ENCODE measurements around the gene IQGAP1. TPM values are rescaled to one million over a fixed set of nuclear protein-coding genes. Genes with fewer than 3 reads are reported as not detected.

Gene IQGAP1
- polyA plus RNA-seq, 2 of the 4 experiments (the other 2 are of a cell fraction): 100 to 168 TPM

DNA sequence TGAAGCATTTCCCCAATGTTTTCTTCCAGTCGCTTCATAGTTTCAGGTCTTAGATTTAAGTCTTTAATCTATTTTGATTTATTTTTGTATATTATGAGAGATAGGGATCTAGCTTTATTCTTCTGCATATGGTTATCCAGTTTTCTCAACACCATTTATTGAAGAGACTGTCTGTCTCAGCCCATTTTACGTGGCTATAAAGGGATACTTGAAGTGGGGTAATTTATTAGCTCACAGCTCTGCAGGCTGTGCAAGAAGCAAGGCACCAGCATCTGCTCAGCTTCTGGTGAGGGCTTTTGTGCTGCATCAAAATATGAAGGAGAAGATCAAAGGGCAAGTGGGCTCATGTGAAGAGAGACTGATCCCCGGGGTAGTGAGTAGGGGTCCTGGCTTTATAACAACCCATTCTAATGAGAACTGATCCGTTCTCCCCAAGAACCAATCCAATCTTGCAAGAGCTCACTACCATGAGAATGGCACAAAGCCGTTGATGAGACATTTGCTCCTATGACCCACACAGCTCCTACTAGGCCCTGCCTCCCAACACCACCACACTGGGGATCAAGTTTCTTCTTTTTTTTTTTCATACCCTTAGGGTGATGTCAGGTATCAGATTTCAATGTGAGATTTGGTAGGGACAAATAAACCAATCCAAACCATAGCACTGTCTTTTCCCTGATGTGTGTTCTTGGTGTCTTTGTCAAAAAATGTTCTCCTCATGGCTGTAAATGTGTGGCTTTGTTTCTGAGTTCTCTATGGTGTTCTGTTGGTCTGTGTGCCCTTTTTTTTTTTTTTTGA lies 63.2 kb downstream of the IQGAP1 start:
- Histone ChIP-seq H3K9me3 (no peaks in the 10 kb centered on the region), H3K4me3 (no peak overlapping the region), H3K4me2 (no peak overlapping the region), H3K4me1 (no peaks in the 10 kb centered on the region), H3K27ac (no peak overlapping the region)
- POLR2A ChIA-PET: no interaction called here
- DNase-seq (ENCODE audit: low read depth in 1 of 2, low spot score in 1 of 2) (peak in 1 of 2 experiments; percentile 9), ATAC-seq (0 out of 6 replicates have a peak, but pooled peaks of 1 of the 2 experiments have one; percentile 18), FAIRE-seq (peak; percentile 49)
- no peak for TF ChIP-seq RFX5 (IDR thresholded peaks at IDR 0.05)
- TF ChIP-seq E2F6 (IDR thresholded peaks at IDR 0.05; ENCODE audit: borderline replicate concordance, low read depth): no peak
- TF ChIP-seq, protein P1, sequence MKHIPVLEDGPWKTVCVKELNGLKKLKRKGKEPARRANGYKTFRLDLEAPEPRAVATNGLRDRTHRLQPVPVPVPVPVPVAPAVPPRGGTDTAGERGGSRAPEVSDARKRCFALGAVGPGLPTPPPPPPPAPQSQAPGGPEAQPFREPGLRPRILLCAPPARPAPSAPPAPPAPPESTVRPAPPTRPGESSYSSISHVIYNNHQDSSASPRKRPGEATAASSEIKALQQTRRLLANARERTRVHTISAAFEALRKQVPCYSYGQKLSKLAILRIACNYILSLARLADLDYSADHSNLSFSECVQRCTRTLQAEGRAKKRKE (CRISPR knock-in tag; IDR thresholded peaks at IDR 0.05; ENCODE audit: low read depth): no peak
- TF ChIP-seq EHF (CRISPR knock-in tag; IDR thresholded peaks at IDR 0.05): no peak
- TF ChIP-seq HMGXB4 (CRISPR knock-in tag; IDR thresholded peaks at IDR 0.05; ENCODE audit: borderline replicate concordance): no peak
- WGBS (ENCODE audit: missing lambda C conversion rate): 92% methylated on average over 5 of the region's 5 CpGs
- CTCF ChIA-PET: interaction anchor here (0.6 to 7.3 kb wide), 9 partner anchors 9 to 451 kb away, joined by 3 to 44 read pairs (median 4); no protein-coding TSS in a partner anchor

- POLR2A ChIA-PET: no interaction called here
- CTCF ChIA-PET: interaction anchor here (0.6 to 2.0 kb wide), 6 partner anchors 10 to 1097 kb away, joined by 3 to 9 read pairs (median 4); no protein-coding TSS in a partner anchor
- TF ChIP-seq KDM1A (IDR thresholded peaks at IDR 0.05; ENCODE audit: low read depth) (no peak), MAFK (IDR thresholded peaks at IDR 0.05; ENCODE audit: partially characterized antibody) (no peak), BHLHE40 (IDR thresholded peaks at IDR 0.05; ENCODE audit: low read depth, low read length) (no peak), SMC3 (IDR thresholded peaks at IDR 0.05) (no peak), NR3C1 (IDR thresholded peaks at IDR 0.05) (no peak), HOXA7 (CRISPR knock-in tag; IDR thresholded peaks at IDR 0.05) (no peak), ZNF302 (CRISPR knock-in tag; IDR thresholded peaks at IDR 0.05) (no peak), HES2 (IDR thresholded peaks at IDR 0.05) (no peak), HOXB13 (CRISPR knock-in tag; IDR thresholded peaks at IDR 0.05; ENCODE audit: low read depth) (no peak), EHF (CRISPR knock-in tag; IDR thresholded peaks at IDR 0.05) (no peak)
- TF ChIP-seq, protein P1 (CRISPR knock-in tag; IDR thresholded peaks at IDR 0.05; ENCODE audit: low read depth): no peak
- Histone ChIP-seq H3K4me1 (no peaks in the 10 kb centered on the region), H3K4me3 (no peak overlapping the region), H3K27ac (no peak overlapping the region), H3K4me2 (no peak overlapping the region), H3K9me3 (no peaks in the 10 kb centered on the region)
- 95% methylated on average over 5 of the region's 5 CpGs for WGBS (ENCODE audit: missing lambda C conversion rate)
- no peak for FAIRE-seq
- DNase-seq (ENCODE audit: low read depth in 1 of 2, low spot score in 1 of 2): no peak
- ATAC-seq: no peak
These were observed 68.2 kb downstream of the IQGAP1 start for GRCh38 chr15:90456236-90456635.

DNA sequence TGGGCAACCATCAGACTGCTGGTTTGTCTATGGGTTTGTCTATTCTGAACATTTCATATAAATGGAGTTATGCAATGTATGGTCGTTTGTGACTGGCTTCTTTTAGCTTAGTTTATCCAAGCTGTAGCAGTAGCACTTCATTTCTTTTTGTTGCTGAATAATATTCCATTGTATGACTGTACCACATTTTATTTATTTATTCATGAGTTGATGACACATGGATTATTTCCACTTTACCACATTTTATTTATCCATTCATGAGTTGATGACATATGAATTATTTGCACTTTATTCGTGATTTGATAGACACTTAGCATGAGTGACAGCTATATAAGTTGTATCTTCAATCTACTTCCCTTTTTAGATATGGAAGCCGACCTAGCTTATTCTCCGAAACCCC lies 70.0 kb downstream of the IQGAP1 start:
- H3K27ac ChIP-seq: no peak overlapping the region
- H3K9me3 ChIP-seq: no peaks in the 10 kb centered on the region
- DNase-seq (ENCODE audit: low read depth in 1 of 2, low spot score in 1 of 2): no peak
- no peak for FAIRE-seq
- H3K4me1 ChIP-seq: no peaks in the 10 kb centered on the region
- 69% methylated on average over 4 of the region's 4 CpGs for WGBS (ENCODE audit: missing lambda C conversion rate)
- H3K4me3 ChIP-seq: no peak overlapping the region
- no peak for ATAC-seq
- ChIA-PET CTCF (interaction anchor here (1.1 to 4.2 kb wide), 3 partner anchors 22 to 138 kb away, joined by 3 to 34 read pairs (median 12); no protein-coding TSS in a partner anchor), POLR2A (no interaction called here)
- H3K4me2 ChIP-seq: no peak overlapping the region
- TF ChIP-seq GATA3 (IDR thresholded peaks at IDR 0.05; ENCODE audit: borderline replicate concordance) (no peak), ESRRA (IDR thresholded peaks at IDR 0.05; ENCODE audit: borderline replicate concordance, low read length) (no peak), RARB (CRISPR knock-in tag; IDR thresholded peaks at IDR 0.05) (no peak), JUN (IDR thresholded peaks at IDR 0.05) (no peak), MYC (IDR thresholded peaks at IDR 0.05; ENCODE audit: borderline replicate concordance, low read length) (no peak), MAZ (IDR thresholded peaks at IDR 0.05; ENCODE audit: borderline replicate concordance, low read depth, low read length) (no peak), HES2 (IDR thresholded peaks at IDR 0.05) (no peak), EHF (CRISPR knock-in tag; IDR thresholded peaks at IDR 0.05) (no peak), HOXA7 (CRISPR knock-in tag; IDR thresholded peaks at IDR 0.05) (no peak), HOXB13 (CRISPR knock-in tag; IDR thresholded peaks at IDR 0.05; ENCODE audit: low read depth) (no peak), E2F6 (IDR thresholded peaks at IDR 0.05; ENCODE audit: borderline replicate concordance, low read depth) (no peak), RCOR1 (IDR thresholded peaks at IDR 0.05; ENCODE audit: low read depth, low read length) (no peak), RAD21 (conservative IDR thresholded peaks at IDR 0.05 in 1 of 2, IDR thresholded peaks at IDR 0.05 in 1 of 2) (no peak), POLR2A (IDR thresholded peaks at IDR 0.05; ENCODE audit: low read length) (no peak)

All from A549 (cell line).